Measurements from ENCODE around the gene ZKSCAN1.
A peak's percentile ranks its signal among the peaks of the same experiment; 100 is the strongest.
"Not testable (repeated sequence)": the region's sequence is repeated elsewhere in the genome, so short reads cannot be mapped to it uniquely, and the experiment has no call there.

Gene ZKSCAN1

GRCh38 chr7:100015232-100016214 is at the start of gene ZKSCAN1:
ZKSCAN1 (plus strand) TSS chr7:100015596; CDS start chr7:100023507, 7,911 bp downstream.
- peak; percentile 83 to 87 for DNase-seq

GRCh38 chr7:99969298-99969697 is 46.1 kb upstream of the ZKSCAN1 start:
- no peak for DNase-seq

- DNase-seq = not testable (repeated sequence)
Measured at GRCh38 chr7:99969813-99970212, 45.6 kb upstream of the ZKSCAN1 start.

GRCh38 chr7:99971242-99971641 is 44.2 kb upstream of the ZKSCAN1 start:
- DNase-seq = no peak

GRCh38 chr7:99973817-99974216 is 41.6 kb upstream of the ZKSCAN1 start:
- DNase-seq = not testable (repeated sequence)

GRCh38 chr7:99974681-99975080 is 40.7 kb upstream of the ZKSCAN1 start:
- DNase-seq = no peak

GRCh38 chr7:99975782-99976521 is 39.4 kb upstream of the ZKSCAN1 start, which contains the start of gene AZGP1:
AZGP1 (minus strand) TSS chr7:99976031; CDS start chr7:99976020, 11 bp downstream.
- DNase-seq = no peak

GRCh38 chr7:99976626-99977025 is 38.8 kb upstream of the ZKSCAN1 start:
- DNase-seq = no peak

GRCh38 chr7:99979814-99980225 is 35.6 kb upstream of the ZKSCAN1 start:
- DNase-seq = peak; percentile 73 to 75

- peak in 1 of 2 experiments; percentile 17 for DNase-seq
Measured at GRCh38 chr7:99980448-99980872, 34.9 kb upstream of the ZKSCAN1 start.

GRCh38 chr7:99981066-99981465 is 34.3 kb upstream of the ZKSCAN1 start:
- DNase-seq = not testable (repeated sequence)

GRCh38 chr7:99984593-99984992 is 30.8 kb upstream of the ZKSCAN1 start:
- no peak for DNase-seq

GRCh38 chr7:99987306-99987705 is 28.1 kb upstream of the ZKSCAN1 start:
- not testable (repeated sequence) for DNase-seq

- no peak for DNase-seq
Measured at GRCh38 chr7:99987846-99988245, 27.6 kb upstream of the ZKSCAN1 start.

GRCh38 chr7:99990460-99990852 is 24.9 kb upstream of the ZKSCAN1 start:
- no peak for DNase-seq

- not testable (repeated sequence) for DNase-seq
Measured at GRCh38 chr7:99991543-99991942, 23.9 kb upstream of the ZKSCAN1 start.

- DNase-seq = no peak
Measured at GRCh38 chr7:99992330-99993038, 22.9 kb upstream of the ZKSCAN1 start.

GRCh38 chr7:99994819-99995218 is 20.6 kb upstream of the ZKSCAN1 start:
- DNase-seq = no peak

GRCh38 chr7:99996755-99997544 is 18.4 kb upstream of the ZKSCAN1 start:
- DNase-seq = no peak

GRCh38 chr7:99997545-99998137 is 17.8 kb upstream of the ZKSCAN1 start:
- peak; percentile 58 to 60 for DNase-seq

GRCh38 chr7:100000239-100000638 is 15.2 kb upstream of the ZKSCAN1 start:
- no peak for DNase-seq
